ENCODE data around the gene NUP58. TPM values are rescaled to one million over a fixed set of nuclear protein-coding genes. Genes with fewer than 3 reads are reported as not detected.

Gene NUP58
- total RNA-seq, 3 donors from 2014 or later (not counting 1 experiment from before 2014, with no cell fraction given): 47.4 to 60.0 (median 50.6) TPM

DNA sequence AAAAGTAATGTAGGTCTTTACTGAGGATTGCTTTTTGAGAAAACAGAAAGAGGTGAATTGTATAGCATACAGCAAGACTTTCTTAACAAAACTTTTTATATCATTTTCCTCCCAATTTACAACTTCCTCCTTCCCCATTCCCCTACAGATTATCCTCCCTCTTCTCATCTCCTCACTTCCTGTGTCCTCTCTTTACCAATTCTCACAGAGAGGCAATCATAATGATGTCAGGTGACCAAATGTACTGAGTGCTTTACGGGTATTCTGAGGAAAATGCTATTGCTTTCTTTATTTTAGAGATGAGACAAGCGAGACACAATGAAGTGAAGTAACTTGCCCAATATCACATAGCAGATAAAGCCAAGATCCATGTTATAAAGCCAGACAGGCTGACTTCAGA, 12.5 kb upstream of the NUP58 start:
- intact Hi-C loops (cut with micrococcal nuclease): no loop called here
- Mint-ChIP-seq H3K4me3 (peak overlapping the region; percentile 43), H3K4me1 (peaks cover 26 to 34% of the 10 kb centered on the region in 2 donors), H3K27me3 (ENCODE audit: low read depth in 2 of 2) (peaks cover 20 to 31% of the 10 kb centered on the region in 2 donors), H3K27ac (peak overlapping the region in 1 of 2 donors; percentile 22), H3K36me3 (no peaks in the 10 kb centered on the region), H3K9me3 (no peaks in the 10 kb centered on the region)
- ATAC-seq (no peak), DNase-seq (no peak)
- TF ChIP-seq, protein P1, sequence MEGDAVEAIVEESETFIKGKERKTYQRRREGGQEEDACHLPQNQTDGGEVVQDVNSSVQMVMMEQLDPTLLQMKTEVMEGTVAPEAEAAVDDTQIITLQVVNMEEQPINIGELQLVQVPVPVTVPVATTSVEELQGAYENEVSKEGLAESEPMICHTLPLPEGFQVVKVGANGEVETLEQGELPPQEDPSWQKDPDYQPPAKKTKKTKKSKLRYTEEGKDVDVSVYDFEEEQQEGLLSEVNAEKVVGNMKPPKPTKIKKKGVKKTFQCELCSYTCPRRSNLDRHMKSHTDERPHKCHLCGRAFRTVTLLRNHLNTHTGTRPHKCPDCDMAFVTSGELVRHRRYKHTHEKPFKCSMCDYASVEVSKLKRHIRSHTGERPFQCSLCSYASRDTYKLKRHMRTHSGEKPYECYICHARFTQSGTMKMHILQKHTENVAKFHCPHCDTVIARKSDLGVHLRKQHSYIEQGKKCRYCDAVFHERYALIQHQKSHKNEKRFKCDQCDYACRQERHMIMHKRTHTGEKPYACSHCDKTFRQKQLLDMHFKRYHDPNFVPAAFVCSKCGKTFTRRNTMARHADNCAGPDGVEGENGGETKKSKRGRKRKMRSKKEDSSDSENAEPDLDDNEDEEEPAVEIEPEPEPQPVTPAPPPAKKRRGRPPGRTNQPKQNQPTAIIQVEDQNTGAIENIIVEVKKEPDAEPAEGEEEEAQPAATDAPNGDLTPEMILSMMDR (IDR thresholded peaks at IDR 0.05): no peak
- Histone ChIP-seq H3K4me1 (ENCODE audit: control insufficient read depth, insufficient read depth, low read length) (peaks cover 13% of the 10 kb centered on the region), H3K9me3 (ENCODE audit: control insufficient read depth, insufficient read depth, low read length) (no peaks in the 10 kb centered on the region), H3K36me3 (ENCODE audit: control insufficient read depth, insufficient read depth, low read length) (no peaks in the 10 kb centered on the region), H3K27ac (ENCODE audit: low read length) (no peak overlapping the region), H3K4me3 (ENCODE audit: low read length) (no peak overlapping the region), H3K27me3 (ENCODE audit: control insufficient read depth, insufficient read depth, low read length) (peaks cover 6% of the 10 kb centered on the region)
- 85% methylated on average over 2 of the region's 2 CpGs for WGBS (ENCODE audit: insufficient coverage)

DNA sequence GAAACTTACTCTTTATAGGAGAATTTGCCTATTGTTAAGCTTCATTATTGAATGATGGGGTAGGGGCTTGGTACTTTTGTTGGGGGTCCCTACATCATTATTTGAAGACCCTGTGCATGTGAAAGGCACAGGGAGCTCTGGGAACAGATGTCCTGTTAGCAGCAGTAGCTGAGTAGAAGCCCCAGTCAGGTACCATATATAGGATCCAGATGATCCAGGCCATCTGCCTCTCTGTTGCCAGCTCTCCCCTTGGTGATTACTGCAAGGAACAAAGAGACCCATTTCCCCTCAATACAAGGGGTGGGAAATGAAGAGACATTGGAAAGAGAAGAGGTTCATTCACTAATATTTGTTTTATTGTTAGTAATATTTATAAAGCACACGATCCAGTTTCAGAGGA, 9.7 kb upstream of the NUP58 start:
- H3K36me3 Mint-ChIP-seq: no peaks in the 10 kb centered on the region
- Histone ChIP-seq H3K4me1 (ENCODE audit: control insufficient read depth, insufficient read depth, low read length) (peaks cover 5% of the 10 kb centered on the region), H3K27me3 (ENCODE audit: control insufficient read depth, insufficient read depth, low read length) (peaks cover 10% of the 10 kb centered on the region), H3K36me3 (ENCODE audit: control insufficient read depth, insufficient read depth, low read length) (no peaks in the 10 kb centered on the region), H3K27ac (ENCODE audit: low read length) (no peak overlapping the region), H3K9me3 (ENCODE audit: control insufficient read depth, insufficient read depth, low read length) (no peaks in the 10 kb centered on the region), H3K4me3 (ENCODE audit: low read length) (no peak overlapping the region)
- peaks cover 9 to 10% of the 10 kb centered on the region in 2 donors for H3K4me1 Mint-ChIP-seq
- H3K4me3 Mint-ChIP-seq: no peak overlapping the region
- DNase-seq (no peak), ATAC-seq (no peak)
- intact Hi-C loops (cut with micrococcal nuclease): no loop called here
- TF ChIP-seq, protein P1 (IDR thresholded peaks at IDR 0.05): no peak
- H3K27ac Mint-ChIP-seq: no peak overlapping the region
- WGBS (ENCODE audit: insufficient coverage): 100% methylated on average over 1 of the region's 1 CpG
- peaks cover 33 to 57% of the 10 kb centered on the region in 2 donors for H3K27me3 Mint-ChIP-seq (ENCODE audit: low read depth in 2 of 2)
- H3K9me3 Mint-ChIP-seq: no peaks in the 10 kb centered on the region

DNA sequence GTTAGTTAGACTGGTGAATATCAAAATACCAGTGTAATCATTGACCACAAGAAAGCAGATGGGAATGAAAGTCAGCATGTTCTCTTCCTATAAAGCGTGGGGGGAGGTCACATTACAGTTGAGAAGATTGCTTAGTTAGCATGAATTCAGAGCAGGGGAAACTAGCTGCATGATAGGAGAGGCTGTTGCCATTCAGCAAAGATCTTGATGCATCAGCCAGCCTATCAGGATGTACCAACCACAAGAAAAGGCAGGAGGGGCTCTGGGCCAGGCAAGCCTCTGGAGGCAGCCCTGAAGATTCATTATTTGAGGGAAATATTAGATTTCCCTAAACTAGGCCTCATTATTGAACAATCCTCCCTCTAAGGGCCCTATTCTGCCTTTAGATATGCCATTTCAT, 9.1 kb upstream of the NUP58 start:
- no peak overlapping the region for H3K27ac Mint-ChIP-seq
- WGBS (ENCODE audit: insufficient coverage): 10% methylated on average over 1 of the region's 1 CpG
- H3K36me3 Mint-ChIP-seq: no peaks in the 10 kb centered on the region
- H3K4me3 Mint-ChIP-seq: no peak overlapping the region
- no peak for ATAC-seq
- peaks cover 15% of the 10 kb centered on the region for H3K27me3 ChIP-seq (ENCODE audit: control insufficient read depth, insufficient read depth, low read length)
- H3K27ac ChIP-seq (ENCODE audit: low read length): no peak overlapping the region
- no peaks in the 10 kb centered on the region for H3K36me3 ChIP-seq (ENCODE audit: control insufficient read depth, insufficient read depth, low read length)
- no peak overlapping the region for H3K4me3 ChIP-seq (ENCODE audit: low read length)
- intact Hi-C loops (cut with micrococcal nuclease): no loop called here
- peaks cover 39 to 63% of the 10 kb centered on the region in 2 donors for H3K27me3 Mint-ChIP-seq (ENCODE audit: low read depth in 2 of 2)
- peak in 1 of 2 donors; percentile 51 for DNase-seq
- TF ChIP-seq, protein P1 (IDR thresholded peaks at IDR 0.05): no peak
- H3K9me3 ChIP-seq (ENCODE audit: control insufficient read depth, insufficient read depth, low read length): no peaks in the 10 kb centered on the region
- peaks cover 5% of the 10 kb centered on the region for H3K4me1 ChIP-seq (ENCODE audit: control insufficient read depth, insufficient read depth, low read length)
- H3K4me1 Mint-ChIP-seq: peaks cover 5 to 6% of the 10 kb centered on the region in 2 donors
- no peaks in the 10 kb centered on the region for H3K9me3 Mint-ChIP-seq

DNA sequence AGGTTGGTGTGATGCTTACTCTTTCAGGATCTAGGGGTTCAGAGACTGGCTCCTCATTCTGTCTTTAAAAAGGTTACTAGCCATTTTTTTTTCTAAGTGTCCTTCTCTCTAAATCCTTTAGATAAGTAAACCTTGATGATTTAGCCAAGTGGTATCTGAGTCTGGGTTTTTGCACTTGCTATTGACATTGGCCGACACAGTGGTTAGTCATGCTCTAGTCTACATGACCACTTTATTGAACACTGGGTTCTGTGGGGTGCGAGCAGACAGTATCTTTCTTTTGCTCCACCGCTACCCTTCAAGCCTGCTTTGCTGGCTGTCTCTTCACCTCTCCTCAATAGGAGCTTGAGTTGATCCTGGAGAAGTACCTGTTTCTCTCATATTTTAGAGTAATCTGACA, 6.2 kb upstream of the NUP58 start:
- Mint-ChIP-seq H3K27me3 (ENCODE audit: low read depth in 2 of 2) (peaks cover 32 to 60% of the 10 kb centered on the region in 2 donors), H3K27ac (no peak overlapping the region)

More for the DNA sequence above, 6.2 kb upstream of the NUP58 start:
- Histone ChIP-seq H3K4me1 (ENCODE audit: control insufficient read depth, insufficient read depth, low read length) (no peaks in the 10 kb centered on the region), H3K4me3 (ENCODE audit: low read length) (no peak overlapping the region), H3K9me3 (ENCODE audit: control insufficient read depth, insufficient read depth, low read length) (no peaks in the 10 kb centered on the region), H3K27ac (ENCODE audit: low read length) (no peak overlapping the region), H3K36me3 (ENCODE audit: control insufficient read depth, insufficient read depth, low read length) (no peaks in the 10 kb centered on the region), H3K27me3 (ENCODE audit: control insufficient read depth, insufficient read depth, low read length) (peaks cover 10% of the 10 kb centered on the region)
- Mint-ChIP-seq H3K9me3 (no peaks in the 10 kb centered on the region), H3K4me1 (no peaks in the 10 kb centered on the region), H3K4me3 (no peak overlapping the region), H3K36me3 (no peaks in the 10 kb centered on the region)
- DNase-seq (no peak), ATAC-seq (no peak)
- intact Hi-C loops (cut with micrococcal nuclease): no loop called here
- 93% methylated on average over 3 of the region's 3 CpGs for WGBS (ENCODE audit: insufficient coverage)
- TF ChIP-seq, protein P1 (IDR thresholded peaks at IDR 0.05): no peak
